ENCODE measurements around the gene DLG2. TPM values are rescaled to one million over a fixed set of nuclear protein-coding genes. Genes with fewer than 3 reads are reported as not detected.

DLG2 gene
- total RNA-seq, 2 experiments from 2014 or later: 2.0 to 2.1 TPM

DNA sequence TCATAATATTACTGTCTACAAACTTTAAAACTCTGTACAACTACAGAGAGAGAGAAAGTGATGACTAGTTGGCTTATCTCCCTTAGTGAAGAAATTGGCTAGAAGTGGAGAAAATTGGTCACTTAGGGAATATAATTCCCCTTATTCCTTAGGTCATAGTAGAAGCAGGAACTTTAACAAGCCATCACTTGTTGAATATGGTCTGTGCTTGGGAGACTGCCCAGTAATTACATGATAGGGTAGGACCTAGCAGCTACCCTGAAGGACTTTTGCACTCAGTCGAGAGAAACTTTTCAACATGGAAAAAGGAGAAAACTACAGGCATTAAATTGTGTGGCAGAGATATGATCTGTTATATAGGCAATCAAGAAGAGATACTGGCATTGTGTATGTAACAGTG, 1764.5 kb downstream of the DLG2 start:
- POLR2A ChIA-PET: no interaction called here
- TF ChIP-seq, protein P1, sequence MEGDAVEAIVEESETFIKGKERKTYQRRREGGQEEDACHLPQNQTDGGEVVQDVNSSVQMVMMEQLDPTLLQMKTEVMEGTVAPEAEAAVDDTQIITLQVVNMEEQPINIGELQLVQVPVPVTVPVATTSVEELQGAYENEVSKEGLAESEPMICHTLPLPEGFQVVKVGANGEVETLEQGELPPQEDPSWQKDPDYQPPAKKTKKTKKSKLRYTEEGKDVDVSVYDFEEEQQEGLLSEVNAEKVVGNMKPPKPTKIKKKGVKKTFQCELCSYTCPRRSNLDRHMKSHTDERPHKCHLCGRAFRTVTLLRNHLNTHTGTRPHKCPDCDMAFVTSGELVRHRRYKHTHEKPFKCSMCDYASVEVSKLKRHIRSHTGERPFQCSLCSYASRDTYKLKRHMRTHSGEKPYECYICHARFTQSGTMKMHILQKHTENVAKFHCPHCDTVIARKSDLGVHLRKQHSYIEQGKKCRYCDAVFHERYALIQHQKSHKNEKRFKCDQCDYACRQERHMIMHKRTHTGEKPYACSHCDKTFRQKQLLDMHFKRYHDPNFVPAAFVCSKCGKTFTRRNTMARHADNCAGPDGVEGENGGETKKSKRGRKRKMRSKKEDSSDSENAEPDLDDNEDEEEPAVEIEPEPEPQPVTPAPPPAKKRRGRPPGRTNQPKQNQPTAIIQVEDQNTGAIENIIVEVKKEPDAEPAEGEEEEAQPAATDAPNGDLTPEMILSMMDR (IDR thresholded peaks at IDR 0.05): no peak
- intact Hi-C loops (cut with DNase I, micrococcal nuclease): no loop called here
- no peak overlapping the region for H3K4me3 ChIP-seq (ENCODE audit: low read length)
- Mint-ChIP-seq H3K4me3 (no peak overlapping the region), H3K36me3 (ENCODE audit: low read depth) (no peaks in the 10 kb centered on the region), H3K27me3 (no peaks in the 10 kb centered on the region), H3K27ac (no peak overlapping the region), H3K9me3 (peaks cover 11% of the 10 kb centered on the region), H3K4me1 (ENCODE audit: low read depth) (no peaks in the 10 kb centered on the region)
- DNase-seq (no peak), ATAC-seq (ENCODE audit: poor library complexity) (no peak)
- no peaks in the 10 kb centered on the region for H3K27me3 ChIP-seq (ENCODE audit: control insufficient read depth in 1 of 2, insufficient read depth in 2 of 2, low read length in 2 of 2)
- H3K4me1 ChIP-seq (ENCODE audit: insufficient read depth, low read length): no peaks in the 10 kb centered on the region
- H3K36me3 ChIP-seq (ENCODE audit: insufficient read depth, low read length): no peaks in the 10 kb centered on the region
- H3K9me3 ChIP-seq (ENCODE audit: control insufficient read depth in 1 of 2, insufficient read depth in 1 of 2, low read length in 2 of 2): peaks cover 0 to 3% of the 10 kb centered on the region in 2 experiments
- no peak overlapping the region for H3K27ac ChIP-seq (ENCODE audit: low read depth in 1 of 2, low read length in 2 of 2)
- CTCF ChIA-PET: no interaction called here

DNA sequence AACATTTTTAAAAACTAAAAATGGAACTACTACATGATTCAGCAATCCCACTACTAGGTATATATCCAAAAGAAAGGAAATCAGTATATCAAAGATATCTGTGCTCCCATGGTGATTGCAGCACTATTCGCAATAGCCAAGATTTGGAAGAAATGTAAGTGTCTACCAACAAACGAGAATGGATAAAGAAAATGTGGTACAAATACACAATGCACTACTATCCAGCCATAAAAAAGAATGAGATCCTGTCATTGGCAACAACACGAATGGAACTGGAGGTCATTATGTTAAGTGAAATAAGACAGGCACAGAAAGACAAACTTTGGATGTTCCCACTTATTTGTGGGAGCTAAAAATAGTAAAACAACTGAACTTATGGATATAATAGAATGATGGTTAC, 1765.1 kb downstream of the DLG2 start:
- no peak overlapping the region for H3K4me3 Mint-ChIP-seq
- H3K4me1 Mint-ChIP-seq (ENCODE audit: low read depth): no peaks in the 10 kb centered on the region
- peaks cover 0 to 3% of the 10 kb centered on the region in 2 experiments for H3K9me3 ChIP-seq (ENCODE audit: control insufficient read depth in 1 of 2, insufficient read depth in 1 of 2, low read length in 2 of 2)
- no peaks in the 10 kb centered on the region for H3K27me3 ChIP-seq (ENCODE audit: control insufficient read depth in 1 of 2, insufficient read depth in 2 of 2, low read length in 2 of 2)
- no peak for DNase-seq
- TF ChIP-seq, protein P1 (IDR thresholded peaks at IDR 0.05): no peak
- POLR2A ChIA-PET: no interaction called here
- peaks cover 12% of the 10 kb centered on the region for H3K9me3 Mint-ChIP-seq
- intact Hi-C loops (cut with DNase I, micrococcal nuclease): no loop called here
- H3K27ac Mint-ChIP-seq: no peak overlapping the region
- H3K4me3 ChIP-seq (ENCODE audit: low read length): no peak overlapping the region
- no peak overlapping the region for H3K27ac ChIP-seq (ENCODE audit: low read depth in 1 of 2, low read length in 2 of 2)
- H3K36me3 Mint-ChIP-seq (ENCODE audit: low read depth): no peaks in the 10 kb centered on the region
- no peaks in the 10 kb centered on the region for H3K27me3 Mint-ChIP-seq
- no peaks in the 10 kb centered on the region for H3K4me1 ChIP-seq (ENCODE audit: insufficient read depth, low read length)
- no peak for ATAC-seq (ENCODE audit: poor library complexity)
- CTCF ChIA-PET: no interaction called here
- H3K36me3 ChIP-seq (ENCODE audit: insufficient read depth, low read length): no peaks in the 10 kb centered on the region

DNA sequence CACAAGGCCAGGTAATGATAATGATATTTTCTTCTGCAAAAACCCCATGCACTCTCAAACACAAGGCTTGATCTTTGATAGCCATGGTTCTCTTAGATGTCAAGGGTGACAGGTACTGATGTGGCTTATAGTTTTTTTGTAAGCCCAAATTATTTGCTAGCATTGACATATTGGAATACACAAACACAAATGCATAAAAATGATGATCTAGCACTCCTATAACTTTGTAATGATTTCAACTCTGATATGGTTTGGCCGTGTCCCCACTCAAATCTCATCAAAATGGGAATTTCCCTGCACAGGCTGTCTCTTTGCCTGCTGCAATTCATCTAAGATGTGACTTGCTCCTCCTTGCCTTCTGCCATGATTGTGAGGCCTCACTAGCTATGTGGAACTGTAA, 1768.5 kb downstream of the DLG2 start:
- Mint-ChIP-seq H3K36me3 (ENCODE audit: low read depth) (no peaks in the 10 kb centered on the region), H3K4me3 (no peak overlapping the region), H3K27ac (no peak overlapping the region), H3K27me3 (no peaks in the 10 kb centered on the region), H3K9me3 (peaks cover 16% of the 10 kb centered on the region), H3K4me1 (ENCODE audit: low read depth) (no peaks in the 10 kb centered on the region)
- intact Hi-C loops (cut with DNase I, micrococcal nuclease): no loop called here
- no peaks in the 10 kb centered on the region for H3K27me3 ChIP-seq (ENCODE audit: control insufficient read depth in 1 of 2, insufficient read depth in 2 of 2, low read length in 2 of 2)
- no peak overlapping the region for H3K27ac ChIP-seq (ENCODE audit: low read depth in 1 of 2, low read length in 2 of 2)
- no peaks in the 10 kb centered on the region for H3K36me3 ChIP-seq (ENCODE audit: insufficient read depth, low read length)
- CTCF ChIA-PET: no interaction called here
- H3K4me1 ChIP-seq (ENCODE audit: insufficient read depth, low read length): no peaks in the 10 kb centered on the region
- POLR2A ChIA-PET: no interaction called here
- no peak overlapping the region for H3K4me3 ChIP-seq (ENCODE audit: low read length)
- DNase-seq (no peak), ATAC-seq (ENCODE audit: poor library complexity) (no peak)
- H3K9me3 ChIP-seq (ENCODE audit: control insufficient read depth in 1 of 2, insufficient read depth in 1 of 2, low read length in 2 of 2): peaks cover 0 to 3% of the 10 kb centered on the region in 2 experiments
- TF ChIP-seq, protein P1 (IDR thresholded peaks at IDR 0.05): no peak
